Measurements from ENCODE around the gene UGGT1. TPM values are rescaled to one million over a fixed set of nuclear protein-coding genes. Genes with fewer than 3 reads are reported as not detected.

Gene UGGT1
- total RNA-seq, 1 donor, result 108 TPM

- no peak overlapping the region for H3K4me3 ChIP-seq (ENCODE audit: low read depth, low read length)
- DNase-seq (ENCODE audit: low read depth), result no peak
- TF ChIP-seq, protein P1, sequence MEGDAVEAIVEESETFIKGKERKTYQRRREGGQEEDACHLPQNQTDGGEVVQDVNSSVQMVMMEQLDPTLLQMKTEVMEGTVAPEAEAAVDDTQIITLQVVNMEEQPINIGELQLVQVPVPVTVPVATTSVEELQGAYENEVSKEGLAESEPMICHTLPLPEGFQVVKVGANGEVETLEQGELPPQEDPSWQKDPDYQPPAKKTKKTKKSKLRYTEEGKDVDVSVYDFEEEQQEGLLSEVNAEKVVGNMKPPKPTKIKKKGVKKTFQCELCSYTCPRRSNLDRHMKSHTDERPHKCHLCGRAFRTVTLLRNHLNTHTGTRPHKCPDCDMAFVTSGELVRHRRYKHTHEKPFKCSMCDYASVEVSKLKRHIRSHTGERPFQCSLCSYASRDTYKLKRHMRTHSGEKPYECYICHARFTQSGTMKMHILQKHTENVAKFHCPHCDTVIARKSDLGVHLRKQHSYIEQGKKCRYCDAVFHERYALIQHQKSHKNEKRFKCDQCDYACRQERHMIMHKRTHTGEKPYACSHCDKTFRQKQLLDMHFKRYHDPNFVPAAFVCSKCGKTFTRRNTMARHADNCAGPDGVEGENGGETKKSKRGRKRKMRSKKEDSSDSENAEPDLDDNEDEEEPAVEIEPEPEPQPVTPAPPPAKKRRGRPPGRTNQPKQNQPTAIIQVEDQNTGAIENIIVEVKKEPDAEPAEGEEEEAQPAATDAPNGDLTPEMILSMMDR (IDR thresholded peaks at IDR 0.05; ENCODE audit: insufficient read depth, low read length), result no peak
Observed at GRCh38 chr2:128157644-128158043, 66.6 kb downstream of the UGGT1 start.

DNA sequence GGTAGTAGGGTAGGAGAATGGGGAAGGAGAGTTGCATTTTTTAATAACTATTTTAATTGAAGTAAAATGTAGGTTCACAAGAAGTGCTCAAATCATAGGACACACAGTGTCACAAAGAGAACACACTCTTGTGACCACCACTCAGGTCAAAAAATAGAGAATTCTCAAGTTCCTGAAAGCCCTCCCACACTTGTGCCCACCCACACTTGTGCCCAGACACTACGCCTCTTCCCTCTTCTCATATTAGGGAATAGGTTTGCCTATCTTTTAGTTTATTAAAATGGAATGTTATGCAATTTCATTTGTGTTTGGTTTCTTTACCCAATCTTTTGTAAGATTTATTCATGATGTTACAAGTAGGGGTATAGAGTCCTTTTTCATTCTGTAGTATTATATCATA, 67.2 kb downstream of the UGGT1 start:
- no peak for DNase-seq (ENCODE audit: low read depth)
- no peak overlapping the region for H3K4me3 ChIP-seq (ENCODE audit: low read depth, low read length)
- TF ChIP-seq, protein P1 (IDR thresholded peaks at IDR 0.05; ENCODE audit: insufficient read depth, low read length), result no peak

DNA sequence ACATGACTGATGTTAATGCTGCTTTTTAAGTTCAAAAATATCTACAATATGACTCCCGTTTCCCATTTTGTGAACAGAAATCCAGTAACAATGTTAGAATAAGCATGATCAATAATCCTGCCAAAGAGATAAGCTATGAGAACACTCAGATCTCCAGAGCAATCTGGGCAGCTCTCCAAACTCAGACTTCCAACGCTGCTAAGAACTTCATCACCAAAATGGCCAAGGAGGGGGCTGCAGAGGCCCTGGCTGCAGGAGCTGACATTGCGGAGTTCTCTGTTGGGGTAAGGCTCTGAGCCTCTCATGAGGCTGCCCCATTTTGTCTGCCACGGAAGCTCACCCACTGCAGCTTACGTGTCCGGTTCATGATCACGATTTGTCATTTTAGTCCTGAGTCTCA, 68.4 kb downstream of the UGGT1 start:
- no peak overlapping the region for H3K4me3 ChIP-seq (ENCODE audit: low read depth, low read length)
- TF ChIP-seq, protein P1 (IDR thresholded peaks at IDR 0.05; ENCODE audit: insufficient read depth, low read length), result no peak
- peak; percentile 10 for DNase-seq (ENCODE audit: low read depth)

DNA sequence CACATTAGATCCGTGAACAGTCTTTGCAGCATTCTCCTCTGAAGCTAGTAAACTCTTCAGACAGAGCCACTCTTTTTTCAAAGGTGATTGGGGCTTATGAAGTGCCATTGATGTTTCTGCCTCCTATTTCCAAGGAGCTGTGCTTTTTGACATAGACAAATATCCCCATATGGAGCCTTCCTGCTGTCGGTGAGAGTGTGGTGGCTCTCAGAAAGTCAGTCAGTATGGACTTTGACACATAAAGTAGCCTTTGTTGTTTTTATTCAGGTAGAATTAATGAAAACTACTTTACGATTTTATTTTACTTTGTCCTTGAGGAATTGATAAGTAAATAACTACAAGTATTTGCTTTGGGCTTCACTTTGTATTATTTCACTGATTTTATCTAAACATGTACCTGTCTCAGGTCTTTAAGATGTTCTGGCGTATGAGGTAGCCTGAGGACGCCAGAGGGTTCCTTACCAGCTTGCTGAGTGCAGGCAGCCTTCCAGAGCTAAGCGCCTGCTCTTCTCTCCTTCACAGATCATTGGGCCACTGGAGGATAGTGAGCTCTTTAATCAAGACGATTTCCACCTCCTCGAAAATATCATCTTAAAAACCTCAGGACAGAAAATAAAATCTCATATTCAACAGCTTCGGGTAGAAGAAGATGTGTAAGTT, 69.7 kb downstream of the UGGT1 start:
- no peak for DNase-seq (ENCODE audit: low read depth)
- no peak overlapping the region for H3K4me3 ChIP-seq (ENCODE audit: low read depth, low read length)
- TF ChIP-seq, protein P1 (IDR thresholded peaks at IDR 0.05; ENCODE audit: insufficient read depth, low read length), result no peak

- DNase-seq (ENCODE audit: low read depth), result no peak
- TF ChIP-seq, protein P1 (IDR thresholded peaks at IDR 0.05; ENCODE audit: insufficient read depth, low read length), result no peak
- H3K4me3 ChIP-seq (ENCODE audit: low read depth, low read length), result no peak overlapping the region
Observed at GRCh38 chr2:128162266-128162665, 71.3 kb downstream of the UGGT1 start.

GRCh38 chr2:128164311-128164710, 73.3 kb downstream of the UGGT1 start:
- TF ChIP-seq, protein P1 (IDR thresholded peaks at IDR 0.05; ENCODE audit: insufficient read depth, low read length), result no peak
- H3K4me3 ChIP-seq (ENCODE audit: low read depth, low read length), result no peak overlapping the region
- DNase-seq (ENCODE audit: low read depth), result no peak

All from fibroblast of the aortic adventitia (primary cell).